Bronchial epithelial cell (primary cell): Measurements from ENCODE around the gene MFRP. TPM values are rescaled to one million over a fixed set of nuclear protein-coding genes. Genes with fewer than 3 reads are reported as not detected.

ENCODE experiments used
- DNase-seq: peaks from one replicate; pipeline ENCODE4 v3.0.0-alpha.2; 2010; ENCODE audit warnings: low read depth
- FAIRE-seq: peaks from 2 replicates; lab custom pipeline; 2011; peaks lifted over from hg19 to GRCh38; lab: Jason Lieb, UNC
- H3K27me3 ChIP-seq: 2 replicates; pipeline ENCODE4 v1.5.1; 2011; ENCODE audit warnings: low read length; ENCODE audit not compliant: control insufficient read depth, insufficient read depth
- H3K36me3 ChIP-seq: 2 replicates; pipeline ENCODE4 v1.5.1; 2011; ENCODE audit warnings: low read length; ENCODE audit not compliant: control insufficient read depth, insufficient read depth
- H3K4me3 ChIP-seq: 2 replicates; pipeline ENCODE4 v1.5.1; 2011; ENCODE audit warnings: mild to moderate bottlenecking, low read depth, low read length, control low read depth
- total RNA-seq: library from RNA; depleted of rRNA; stranded (reverse); fragments of >200 nt; gene quantifications from 2 replicates; pipeline ENCODE4 v1.2.1, GENCODE V29; 2014
- TF ChIP-seq, protein P1 (sequence below): IDR thresholded peaks from 2 replicates; pipeline ENCODE4 v1.5.1; 2011; ENCODE audit warnings: mild to moderate bottlenecking, moderate library complexity, low read length, control low read depth, inconsistent platforms; ENCODE audit not compliant: insufficient read depth, severe bottlenecking

Gene MFRP
- total RNA-seq, 1 donor from 2014 or later = not detected

DNA sequence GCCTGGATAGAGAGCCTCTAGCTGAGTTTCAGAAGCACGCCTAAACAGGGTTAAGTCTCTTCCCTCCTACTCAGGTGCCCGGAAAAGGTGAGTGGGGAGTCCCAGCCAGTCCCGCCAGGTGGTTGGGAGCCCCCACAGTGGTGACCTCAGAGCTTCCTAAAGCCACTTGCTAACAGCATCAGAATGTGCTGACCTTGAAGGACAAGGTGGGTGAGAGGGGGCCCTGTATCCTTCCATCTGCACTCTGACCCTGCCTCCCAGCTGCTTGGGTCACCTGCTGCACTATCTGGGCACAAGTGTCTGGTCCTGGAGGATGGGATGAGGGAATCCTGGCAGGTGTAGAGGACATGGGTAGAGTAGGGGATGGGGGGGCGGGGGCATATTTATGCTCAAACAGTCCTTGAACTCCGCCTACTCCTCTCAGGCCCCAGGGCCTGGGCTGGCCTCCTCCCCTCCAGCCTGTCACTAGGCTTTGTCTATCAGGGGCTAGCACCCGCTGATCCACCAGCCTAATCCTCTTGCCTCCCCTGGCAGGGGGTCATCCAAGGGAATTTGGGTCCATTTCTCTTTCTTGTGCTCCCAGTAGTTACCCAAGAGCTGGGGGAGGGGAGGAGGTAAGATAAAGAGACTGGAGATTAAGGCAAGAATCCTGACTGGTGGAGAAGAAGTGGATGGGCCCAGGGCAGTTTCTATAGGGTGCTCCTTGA is 31.6 kb upstream of the MFRP start:
- H3K27me3 ChIP-seq = no peaks in the 10 kb centered on the region
- no peak for FAIRE-seq
- TF ChIP-seq, protein P1, sequence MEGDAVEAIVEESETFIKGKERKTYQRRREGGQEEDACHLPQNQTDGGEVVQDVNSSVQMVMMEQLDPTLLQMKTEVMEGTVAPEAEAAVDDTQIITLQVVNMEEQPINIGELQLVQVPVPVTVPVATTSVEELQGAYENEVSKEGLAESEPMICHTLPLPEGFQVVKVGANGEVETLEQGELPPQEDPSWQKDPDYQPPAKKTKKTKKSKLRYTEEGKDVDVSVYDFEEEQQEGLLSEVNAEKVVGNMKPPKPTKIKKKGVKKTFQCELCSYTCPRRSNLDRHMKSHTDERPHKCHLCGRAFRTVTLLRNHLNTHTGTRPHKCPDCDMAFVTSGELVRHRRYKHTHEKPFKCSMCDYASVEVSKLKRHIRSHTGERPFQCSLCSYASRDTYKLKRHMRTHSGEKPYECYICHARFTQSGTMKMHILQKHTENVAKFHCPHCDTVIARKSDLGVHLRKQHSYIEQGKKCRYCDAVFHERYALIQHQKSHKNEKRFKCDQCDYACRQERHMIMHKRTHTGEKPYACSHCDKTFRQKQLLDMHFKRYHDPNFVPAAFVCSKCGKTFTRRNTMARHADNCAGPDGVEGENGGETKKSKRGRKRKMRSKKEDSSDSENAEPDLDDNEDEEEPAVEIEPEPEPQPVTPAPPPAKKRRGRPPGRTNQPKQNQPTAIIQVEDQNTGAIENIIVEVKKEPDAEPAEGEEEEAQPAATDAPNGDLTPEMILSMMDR = no peak
- DNase-seq = no peak
- no peak overlapping the region for H3K4me3 ChIP-seq
- no peaks in the 10 kb centered on the region for H3K36me3 ChIP-seq

DNA sequence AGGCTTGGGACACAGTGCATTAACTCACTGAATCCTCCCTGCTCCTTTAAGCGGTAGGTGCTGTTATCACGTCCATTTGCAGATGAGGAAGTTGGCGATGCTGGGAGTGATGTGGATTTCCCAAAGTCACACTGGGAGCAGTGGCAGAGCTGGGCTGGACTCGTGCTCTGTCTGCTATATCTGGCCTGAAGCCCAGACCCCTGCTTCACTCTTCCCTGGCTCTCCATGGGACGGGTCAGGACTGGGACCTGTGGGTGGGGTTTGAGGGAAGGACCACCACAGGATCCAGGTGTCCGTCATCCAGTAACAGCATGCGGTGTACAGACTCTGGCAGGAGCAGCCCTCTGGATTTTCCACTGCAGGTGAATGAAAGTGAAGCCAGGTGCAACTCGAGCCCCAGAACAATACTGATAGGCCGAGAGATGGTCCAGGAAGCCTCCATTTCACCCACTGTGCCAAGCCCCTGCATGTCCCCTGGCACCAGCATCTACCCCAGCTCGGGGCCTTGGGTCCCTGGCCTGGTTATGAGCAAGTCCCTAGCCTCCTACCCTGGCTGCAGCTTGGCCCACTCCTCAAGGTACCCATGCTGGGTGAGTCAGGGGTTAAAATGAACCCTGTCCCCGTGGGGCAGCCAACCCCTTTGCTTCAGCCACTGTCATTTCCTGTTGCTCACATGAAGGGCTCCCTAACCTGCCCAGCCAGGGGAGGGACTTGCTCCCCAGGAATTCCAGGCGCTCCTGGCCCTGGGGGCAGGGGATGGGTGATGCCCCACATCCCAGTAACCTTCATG is 30.8 kb upstream of the MFRP start:
- TF ChIP-seq, protein P1 = no peak
- Histone ChIP-seq H3K27me3 (no peaks in the 10 kb centered on the region), H3K36me3 (no peaks in the 10 kb centered on the region), H3K4me3 (no peak overlapping the region)
- DNase-seq (peak; percentile 63), FAIRE-seq (no peak)

DNA sequence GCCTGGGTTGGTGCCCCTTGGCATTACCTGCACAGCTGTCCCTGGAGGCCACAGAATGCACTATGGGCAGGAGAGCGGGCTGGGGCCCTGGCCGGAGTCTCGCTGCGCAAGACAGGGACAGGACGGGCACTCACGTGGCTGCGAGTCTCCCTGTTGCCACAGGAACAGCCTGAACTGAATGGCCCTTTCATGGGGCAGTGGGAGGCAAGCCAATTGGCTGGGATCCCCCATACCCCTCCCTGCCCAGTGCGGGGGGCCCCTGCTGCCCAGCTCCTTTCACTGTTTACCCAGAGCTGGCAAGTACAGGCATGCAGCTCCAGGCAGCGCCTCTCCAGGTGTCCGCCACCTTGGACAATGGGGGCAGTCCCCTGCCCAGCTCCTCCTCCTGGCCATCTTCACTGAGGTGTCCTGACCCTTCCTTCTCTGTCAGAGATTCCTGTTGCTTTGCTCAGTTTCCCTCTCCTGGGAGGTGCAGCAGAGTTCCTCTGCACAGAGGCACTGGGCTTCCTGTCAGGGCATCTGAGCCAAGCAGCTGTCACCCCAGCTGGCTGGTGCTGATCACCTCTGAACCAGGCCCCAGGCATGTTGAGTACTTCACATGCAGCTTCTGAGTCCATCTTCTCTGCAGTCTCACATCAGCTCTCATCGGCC is 29.8 kb upstream of the MFRP start:
- peak; percentile 69 for DNase-seq
- peak; percentile 28 for FAIRE-seq
- no peaks in the 10 kb centered on the region for H3K27me3 ChIP-seq
- H3K36me3 ChIP-seq = no peaks in the 10 kb centered on the region
- H3K4me3 ChIP-seq = no peak overlapping the region
- TF ChIP-seq, protein P1 = no peak

DNA sequence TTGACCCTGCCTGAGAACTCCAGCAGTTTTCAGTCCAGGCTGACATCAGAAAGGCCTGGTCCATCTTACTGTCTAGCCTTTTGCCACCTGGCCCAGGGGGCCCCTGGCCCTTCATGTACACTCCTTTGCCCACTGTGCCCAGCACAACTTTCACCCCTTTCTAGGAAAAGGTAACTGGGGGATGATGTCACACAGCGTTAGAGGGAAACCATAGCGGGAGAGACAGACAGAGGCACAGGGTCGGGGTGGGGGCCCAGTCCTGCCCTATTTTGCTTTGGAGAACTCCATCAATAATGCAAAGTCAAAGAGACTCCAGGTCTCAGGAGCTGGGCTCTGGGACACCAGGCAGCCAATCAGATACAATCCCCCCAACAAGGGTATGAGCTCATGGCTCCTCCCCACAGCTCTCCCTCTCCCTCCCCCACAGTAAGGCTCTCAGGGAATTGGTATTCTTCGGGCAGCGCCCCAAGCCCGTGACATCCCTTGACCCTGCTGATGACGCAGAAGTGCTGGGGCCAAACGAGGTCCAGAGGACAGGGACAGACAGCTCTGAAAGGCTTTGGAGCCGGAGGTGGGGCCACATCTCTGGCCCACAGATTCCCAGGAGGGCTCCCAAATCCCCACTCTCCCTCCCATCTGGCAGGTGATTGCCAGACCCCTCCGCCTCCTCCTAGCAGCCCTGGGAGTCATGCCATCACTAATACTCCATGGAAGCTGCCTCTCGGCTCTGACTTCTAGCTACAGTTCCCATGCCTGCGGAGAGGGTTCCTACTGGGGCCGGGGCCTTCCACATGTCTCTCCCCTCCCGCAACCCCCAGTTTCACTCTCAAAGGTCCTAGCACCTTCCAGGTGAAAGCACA is 29.1 kb upstream of the MFRP start:
- DNase-seq = no peak
- FAIRE-seq = no peak
- no peak overlapping the region for H3K4me3 ChIP-seq

More for the DNA sequence above, 29.1 kb upstream of the MFRP start:
- no peaks in the 10 kb centered on the region for H3K27me3 ChIP-seq
- H3K36me3 ChIP-seq = no peaks in the 10 kb centered on the region
- TF ChIP-seq, protein P1 = no peak
